EH (cell line): ENCODE measurements around the gene RHOF.
A peak's percentile ranks its signal among the peaks of the same experiment; 100 is the strongest.

Source experiments
- DNase-seq: peaks from one replicate; pipeline ENCODE4 v3.0.0-alpha.2; 2015; ENCODE audit warnings: low read depth

Gene RHOF

DNA sequence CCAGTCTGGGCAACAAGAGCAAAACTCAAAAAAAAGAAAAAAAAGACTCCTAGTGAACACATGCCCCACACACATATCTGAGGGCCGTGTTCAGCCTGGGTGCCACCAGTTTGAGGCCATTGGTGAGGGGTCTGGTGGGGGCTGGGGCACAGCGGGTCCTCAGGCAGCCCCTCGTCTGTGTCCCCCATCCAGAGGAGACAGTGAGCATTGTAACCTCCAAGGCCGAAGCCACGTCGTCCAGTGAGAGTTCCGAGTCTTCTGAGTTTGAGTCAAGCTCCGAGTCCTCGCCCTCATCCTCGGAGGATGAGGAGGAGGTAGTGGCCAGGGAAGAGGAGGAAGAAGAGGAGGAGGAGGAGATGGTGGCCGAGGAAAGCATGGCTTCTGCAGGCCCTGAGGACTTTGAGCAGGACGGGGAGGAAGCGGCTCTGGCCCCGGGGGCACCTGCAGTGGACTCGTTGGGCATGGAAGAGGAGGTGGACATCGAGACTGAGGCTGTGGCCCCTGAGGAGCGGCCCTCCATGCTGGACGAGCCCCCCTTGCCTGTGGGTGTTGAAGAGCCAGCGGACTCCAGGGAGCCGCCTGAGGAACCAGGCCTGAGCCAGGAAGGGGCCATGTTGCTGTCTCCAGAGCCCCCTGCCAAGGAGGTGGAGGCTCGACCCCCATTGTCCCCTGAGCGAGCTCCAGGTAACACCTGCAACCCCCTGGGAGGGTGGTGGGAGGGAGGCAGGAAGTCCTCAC, 25.9 kb upstream of the RHOF start:
- DNase-seq: no peak

DNA sequence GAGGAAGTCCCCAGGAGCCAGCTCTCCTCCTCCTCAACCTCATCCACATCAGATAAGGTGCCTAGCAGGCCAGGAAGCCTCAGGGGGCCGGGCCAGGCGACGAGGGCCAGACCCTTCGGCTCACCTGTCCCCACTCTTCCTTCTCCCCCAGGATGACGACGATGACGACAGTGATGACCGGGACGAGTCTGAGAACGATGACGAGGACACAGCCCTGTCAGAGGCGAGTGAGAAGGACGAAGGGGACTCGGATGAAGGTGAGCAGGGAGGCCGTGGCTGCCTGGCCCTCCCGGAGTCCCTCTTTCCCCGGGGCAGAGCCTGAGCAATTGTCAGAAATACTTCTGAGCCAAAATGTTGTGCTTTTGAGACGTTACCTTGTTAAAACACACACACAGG, 24.2 kb upstream of the RHOF start:
- DNase-seq: no peak

DNA sequence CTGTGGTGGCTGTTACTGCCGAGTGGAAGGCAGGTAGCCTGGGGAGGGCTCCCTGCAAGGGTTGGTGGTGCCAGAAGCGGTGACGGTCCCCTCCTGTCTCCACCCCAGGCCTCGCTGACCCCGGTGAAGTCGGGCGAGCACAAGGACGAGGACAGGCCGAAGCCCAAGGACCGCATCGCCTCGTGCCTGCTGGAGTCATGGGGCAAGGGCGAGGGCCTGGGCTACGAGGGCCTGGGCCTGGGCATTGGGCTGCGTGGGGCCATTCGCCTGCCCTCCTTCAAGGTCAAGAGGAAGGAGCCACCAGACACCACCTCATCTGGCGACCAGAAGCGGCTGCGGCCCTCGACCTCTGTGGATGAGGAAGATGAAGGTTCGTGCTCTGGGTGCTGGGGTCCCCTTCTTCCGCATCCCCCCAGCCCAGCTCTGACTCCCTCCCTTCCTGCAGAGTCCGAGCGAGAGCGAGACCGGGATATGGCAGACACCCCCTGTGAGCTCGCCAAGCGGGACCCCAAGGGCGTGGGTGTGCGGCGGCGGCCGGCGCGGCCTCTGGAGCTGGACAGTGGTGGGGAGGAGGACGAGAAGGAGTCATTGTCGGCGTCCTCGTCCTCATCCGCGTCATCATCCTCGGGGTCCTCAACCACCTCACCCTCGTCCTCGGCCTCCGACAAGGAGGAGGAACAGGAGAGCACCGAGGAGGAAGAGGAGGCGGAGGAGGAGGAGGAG, 23.6 kb upstream of the RHOF start:
- no peak for DNase-seq

DNA sequence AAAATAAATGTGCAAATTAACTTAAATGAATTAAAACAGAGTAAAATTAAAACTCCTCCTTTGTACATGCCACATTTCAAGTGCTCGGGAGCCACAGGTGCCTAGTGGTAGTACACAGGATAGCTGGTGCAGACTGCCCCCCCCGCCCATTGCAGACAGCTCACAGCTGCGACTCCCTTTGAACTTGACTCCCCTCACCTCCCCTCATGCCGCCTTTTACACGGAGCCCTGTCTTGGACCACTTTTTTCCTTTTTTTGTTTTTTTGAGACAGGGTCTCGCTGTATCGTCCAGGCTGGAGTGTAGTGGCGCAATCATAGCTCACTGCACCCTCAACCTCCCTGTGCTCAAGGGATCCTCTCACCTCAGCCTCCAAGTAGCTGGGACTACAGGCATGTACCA, 21.8 kb upstream of the RHOF start:
- no peak for DNase-seq

DNA sequence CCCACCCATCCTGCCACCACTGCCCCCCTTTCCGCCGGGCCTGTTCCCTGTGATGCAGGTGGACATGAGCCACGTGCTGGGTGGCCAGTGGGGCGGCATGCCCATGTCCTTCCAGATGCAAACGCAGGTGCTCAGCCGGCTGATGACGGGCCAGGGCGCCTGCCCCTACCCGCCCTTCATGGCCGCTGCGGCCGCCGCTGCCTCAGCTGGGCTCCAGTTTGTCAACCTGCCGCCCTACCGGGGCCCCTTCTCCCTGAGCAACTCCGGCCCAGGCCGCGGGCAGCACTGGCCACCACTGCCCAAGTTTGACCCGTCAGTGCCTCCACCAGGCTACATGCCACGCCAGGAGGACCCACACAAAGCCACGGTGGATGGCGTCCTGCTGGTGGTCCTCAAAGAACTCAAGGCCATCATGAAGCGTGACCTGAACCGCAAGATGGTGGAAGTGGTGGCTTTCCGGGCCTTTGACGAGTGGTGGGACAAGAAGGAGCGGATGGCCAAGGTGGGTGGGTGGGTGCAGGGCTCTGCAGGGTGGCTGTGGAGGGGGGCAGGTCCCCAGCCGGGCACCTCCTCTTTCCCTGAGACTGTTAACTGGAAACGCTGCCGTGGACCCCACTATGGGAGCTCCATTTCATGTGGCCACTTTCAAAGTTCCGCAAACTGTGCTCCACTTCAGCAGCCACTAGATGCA, 21.1 kb upstream of the RHOF start:
- DNase-seq: no peak

DNA sequence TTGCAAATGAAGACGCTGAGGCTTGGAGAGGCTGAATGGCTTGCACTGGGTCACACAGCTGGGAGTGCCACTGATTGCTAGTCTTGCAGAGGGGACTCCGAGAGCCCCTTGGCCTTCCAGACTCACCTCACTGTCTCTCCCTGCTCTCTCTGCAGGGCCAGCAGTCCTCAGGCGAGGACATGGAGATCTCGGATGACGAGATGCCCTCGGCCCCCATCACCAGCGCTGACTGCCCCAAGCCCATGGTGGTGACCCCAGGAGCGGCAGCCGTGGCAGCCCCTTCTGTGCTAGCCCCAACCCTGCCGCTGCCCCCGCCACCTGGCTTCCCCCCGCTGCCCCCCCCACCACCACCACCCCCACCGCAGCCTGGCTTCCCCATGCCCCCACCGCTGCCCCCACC, 20.5 kb upstream of the RHOF start:
- DNase-seq: no peak

DNA sequence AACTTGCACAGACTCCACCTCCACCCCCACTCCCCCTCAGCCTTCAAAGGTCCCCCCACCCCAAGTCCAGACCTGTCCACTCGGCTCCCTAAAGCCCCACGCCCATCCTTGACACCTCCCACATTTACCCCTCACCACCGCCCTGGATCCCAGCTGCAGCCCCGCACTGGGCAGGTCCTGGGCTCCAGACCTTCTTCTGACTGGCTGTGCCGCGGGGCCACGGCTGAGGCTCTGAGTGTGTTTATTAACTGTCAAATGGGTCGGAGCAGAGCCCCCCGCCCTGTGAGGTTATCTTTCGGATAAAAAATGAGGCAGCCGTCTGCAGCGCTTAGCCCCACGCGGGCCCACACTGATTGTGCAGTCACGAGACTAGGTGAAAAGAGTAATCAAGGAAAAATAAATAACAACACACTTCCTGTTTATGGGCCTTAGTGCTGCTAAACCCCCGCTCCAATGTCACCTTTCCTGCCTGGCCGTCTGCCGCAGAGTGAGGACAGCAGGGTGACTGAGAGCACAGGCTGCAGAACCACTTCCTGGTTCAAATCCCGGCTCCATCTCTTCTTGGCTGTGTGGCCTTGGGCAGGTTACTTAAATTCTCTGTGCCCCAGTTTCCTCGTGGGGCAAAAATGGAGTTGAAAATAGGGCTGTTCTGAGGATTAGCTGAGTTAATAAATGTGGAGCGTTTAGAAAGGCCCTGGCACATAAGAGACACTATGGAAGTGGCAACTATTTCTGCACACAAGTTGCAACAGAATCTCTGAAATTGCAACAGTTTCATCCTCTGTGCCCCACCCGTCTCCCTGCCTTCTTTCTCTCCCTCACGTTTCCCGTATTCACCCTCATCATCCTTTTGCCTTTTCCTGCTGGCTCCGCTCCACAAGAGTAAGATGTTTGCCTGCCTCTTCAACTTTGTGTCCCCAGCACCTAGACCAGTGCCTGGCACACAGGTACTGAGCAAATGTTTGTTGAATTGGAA, 19.7 kb upstream of the RHOF start:
- no peak for DNase-seq

DNA sequence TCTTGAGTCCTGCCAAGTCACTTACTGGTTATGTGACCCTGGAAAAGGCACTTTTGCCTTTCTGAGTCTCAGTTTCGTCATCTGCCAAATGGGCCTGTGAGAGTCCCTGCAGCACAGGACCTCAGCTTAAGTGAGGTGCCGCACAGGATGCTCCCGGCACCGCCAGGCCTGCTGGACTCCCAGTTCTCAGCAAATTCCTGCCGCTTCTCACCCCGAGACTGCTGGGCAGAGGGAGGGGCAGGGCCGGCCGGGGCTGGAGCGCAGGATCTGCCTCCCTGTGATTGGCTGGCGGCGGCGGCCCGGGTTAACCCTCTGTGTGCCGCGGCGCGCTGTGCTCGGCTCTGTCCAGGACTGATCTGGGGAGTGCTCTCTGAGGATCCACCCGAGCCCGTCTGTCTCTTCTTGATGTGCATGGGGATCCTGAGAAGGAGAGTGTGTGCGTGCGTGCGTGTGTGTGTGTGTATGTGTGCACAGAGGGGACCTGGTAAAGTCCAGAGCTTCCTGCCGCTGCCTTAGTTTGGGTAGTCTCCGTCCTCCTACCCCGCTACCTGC, 18.9 kb upstream of the RHOF start:
- peak; percentile 85 for DNase-seq

DNA sequence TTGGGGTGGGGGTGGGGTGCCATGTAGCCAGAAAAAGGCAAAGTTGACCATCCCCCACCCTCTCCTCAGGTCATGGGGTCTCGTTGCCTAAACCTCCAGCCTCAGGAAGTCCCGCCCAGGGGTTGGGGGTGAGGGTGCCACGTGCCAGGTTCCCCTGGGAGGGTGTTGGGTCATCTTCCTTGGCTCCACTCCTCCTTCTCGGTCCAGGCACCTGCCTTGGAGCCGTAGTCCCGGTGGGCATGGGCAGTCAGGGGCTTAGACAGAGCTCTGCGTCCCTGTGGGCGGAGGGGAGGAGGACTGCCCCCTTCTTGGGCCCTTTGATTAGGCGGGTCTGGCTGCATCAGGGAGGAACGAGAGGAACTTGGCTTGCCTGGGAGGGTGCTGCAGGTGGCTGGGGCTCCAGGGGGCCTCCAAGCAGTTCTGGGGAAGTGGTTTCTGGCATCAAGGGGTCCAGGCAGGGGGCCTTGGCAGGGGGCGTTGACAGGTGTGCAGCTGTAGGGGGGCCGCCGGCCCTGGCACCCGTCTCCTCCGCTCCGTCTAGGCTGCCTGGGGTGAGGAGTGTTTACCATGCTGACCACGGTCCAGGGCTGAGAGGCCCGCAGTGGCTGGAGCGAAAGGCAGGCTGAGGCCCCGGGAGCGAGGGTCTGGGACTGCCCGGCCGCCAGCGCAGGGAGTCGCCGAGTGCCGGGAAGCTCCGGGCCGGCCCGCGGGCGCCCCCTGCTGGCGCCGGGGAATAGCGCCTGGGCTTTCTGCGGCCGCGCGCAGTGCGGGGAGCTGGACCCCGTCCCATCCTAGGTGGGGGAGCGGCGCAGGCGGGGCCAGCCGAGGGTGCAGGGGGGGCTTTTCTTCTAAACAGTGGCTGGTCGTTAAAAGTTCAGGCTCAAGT, 18.2 kb upstream of the RHOF start:
- DNase-seq: peak; percentile 77

DNA sequence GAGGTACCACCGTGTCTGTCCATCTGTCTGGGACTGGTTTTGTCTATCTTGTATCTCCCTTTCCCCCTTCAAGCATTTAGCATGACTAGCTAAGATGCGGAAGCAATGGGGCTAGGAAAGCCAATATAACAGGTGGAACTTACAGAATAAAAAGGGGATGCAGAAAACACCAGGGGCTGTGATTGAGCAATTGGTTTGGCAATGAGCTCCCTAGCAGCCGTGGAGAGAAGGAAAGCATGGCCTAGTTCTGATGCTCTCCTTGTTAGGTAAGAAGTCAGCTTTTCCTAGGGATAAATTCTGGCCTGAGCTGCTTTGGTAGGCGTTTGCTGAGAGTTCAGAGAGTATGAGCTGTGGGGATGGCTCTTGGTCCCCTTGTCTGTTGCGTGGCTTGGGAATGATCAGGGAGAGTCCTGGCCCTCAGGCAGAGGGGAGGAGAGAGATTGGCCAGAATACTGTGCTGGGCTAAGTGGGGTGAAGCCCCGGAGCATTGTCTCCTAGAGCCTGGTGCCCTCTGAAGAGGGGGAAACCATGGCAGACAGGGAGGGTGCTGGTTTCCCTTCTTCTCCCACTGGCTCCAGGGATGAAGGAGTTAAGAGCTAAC, 17.4 kb upstream of the RHOF start:
- DNase-seq: no peak

DNA sequence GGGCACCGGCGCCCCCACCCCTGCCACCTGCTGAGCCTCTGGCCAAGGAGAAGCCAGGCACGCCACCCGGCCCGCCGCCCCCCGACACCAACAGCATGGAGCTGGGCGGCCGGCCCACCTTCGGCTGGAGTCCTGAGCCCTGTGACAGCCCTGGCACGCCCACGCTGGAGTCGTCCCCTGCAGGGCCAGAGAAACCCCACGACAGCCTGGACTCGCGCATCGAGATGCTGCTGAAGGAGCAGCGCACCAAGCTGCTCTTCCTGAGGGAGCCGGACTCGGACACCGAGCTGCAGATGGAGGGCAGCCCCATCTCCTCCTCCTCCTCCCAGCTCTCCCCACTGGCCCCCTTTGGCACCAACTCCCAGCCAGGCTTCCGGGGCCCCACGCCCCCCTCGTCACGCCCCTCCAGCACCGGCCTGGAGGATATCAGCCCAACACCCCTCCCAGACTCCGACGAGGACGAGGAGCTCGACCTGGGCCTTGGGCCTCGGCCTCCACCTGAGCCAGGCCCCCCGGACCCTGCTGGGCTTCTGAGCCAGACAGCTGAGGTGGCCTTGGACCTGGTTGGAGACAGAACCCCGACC, 16.8 kb upstream of the RHOF start:
- DNase-seq: no peak

DNA sequence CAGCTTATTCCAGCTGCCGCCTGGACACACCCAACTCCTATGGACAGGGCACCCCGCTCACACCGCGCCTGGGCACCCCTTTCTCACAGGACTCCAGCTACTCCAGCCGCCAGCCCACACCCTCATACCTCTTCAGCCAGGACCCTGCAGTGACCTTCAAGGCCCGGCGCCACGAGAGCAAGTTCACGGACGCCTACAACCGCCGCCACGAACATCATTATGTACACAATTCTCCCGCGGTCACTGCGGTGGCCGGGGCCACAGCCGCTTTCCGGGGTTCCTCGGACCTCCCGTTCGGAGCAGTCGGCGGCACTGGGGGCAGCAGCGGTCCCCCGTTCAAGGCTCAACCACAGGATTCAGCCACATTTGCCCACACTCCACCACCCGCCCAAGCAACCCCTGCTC, 16.2 kb upstream of the RHOF start:
- no peak for DNase-seq

DNA sequence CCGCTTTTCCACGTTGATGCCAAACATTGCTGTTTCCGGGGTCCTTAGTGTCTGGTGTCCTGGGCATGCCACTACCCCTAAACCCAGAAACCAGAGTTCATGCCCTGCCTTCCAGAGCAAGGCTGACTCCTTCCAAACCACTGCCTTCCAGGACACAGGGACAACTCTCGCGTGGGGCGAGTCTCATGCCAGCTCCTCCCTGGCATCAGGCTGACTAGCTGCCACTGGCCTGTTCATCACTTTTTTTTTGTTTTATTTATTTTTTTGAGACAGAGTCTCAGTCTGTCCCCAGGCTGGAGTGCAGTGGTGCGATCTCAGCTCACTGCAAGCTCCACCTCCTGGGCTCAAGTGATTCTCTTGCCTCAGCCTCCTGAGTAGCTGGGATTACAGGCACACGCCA, 15.1 kb upstream of the RHOF start:
- DNase-seq: no peak

DNA sequence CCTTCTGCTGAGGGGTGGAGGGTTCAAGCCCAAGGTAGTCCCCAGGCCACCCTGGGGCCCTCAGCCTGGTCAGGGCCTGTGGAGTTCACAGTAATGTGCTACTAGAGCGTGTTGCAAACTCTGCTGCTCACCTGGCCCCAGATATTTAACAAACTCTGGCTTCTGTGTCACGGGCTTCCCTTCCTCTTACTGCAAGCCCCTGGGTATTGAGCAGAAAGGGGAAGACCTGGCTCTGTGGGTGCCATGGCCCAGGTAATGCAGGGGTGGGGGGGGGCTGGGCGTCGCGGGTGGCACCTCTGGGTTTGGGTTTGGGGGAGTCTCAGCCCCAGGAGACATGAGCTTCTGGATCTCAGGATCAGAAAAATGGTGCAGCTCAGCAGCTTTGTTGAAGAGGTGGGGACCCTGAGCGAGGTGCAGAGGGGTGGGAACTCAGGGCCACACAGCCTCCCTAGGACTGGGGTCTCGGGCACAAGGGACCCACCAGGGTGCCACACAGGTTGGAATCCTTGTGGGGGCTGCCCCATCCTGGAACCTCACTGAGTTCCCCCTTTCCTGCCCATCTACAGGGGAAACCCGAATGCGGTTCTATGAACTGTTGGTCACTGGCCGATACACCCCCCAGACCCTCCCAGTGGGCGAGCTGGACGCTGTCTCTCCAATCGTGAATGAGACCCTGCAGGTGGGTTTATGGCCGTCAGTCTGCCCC, 14.3 kb upstream of the RHOF start:
- no peak for DNase-seq

DNA sequence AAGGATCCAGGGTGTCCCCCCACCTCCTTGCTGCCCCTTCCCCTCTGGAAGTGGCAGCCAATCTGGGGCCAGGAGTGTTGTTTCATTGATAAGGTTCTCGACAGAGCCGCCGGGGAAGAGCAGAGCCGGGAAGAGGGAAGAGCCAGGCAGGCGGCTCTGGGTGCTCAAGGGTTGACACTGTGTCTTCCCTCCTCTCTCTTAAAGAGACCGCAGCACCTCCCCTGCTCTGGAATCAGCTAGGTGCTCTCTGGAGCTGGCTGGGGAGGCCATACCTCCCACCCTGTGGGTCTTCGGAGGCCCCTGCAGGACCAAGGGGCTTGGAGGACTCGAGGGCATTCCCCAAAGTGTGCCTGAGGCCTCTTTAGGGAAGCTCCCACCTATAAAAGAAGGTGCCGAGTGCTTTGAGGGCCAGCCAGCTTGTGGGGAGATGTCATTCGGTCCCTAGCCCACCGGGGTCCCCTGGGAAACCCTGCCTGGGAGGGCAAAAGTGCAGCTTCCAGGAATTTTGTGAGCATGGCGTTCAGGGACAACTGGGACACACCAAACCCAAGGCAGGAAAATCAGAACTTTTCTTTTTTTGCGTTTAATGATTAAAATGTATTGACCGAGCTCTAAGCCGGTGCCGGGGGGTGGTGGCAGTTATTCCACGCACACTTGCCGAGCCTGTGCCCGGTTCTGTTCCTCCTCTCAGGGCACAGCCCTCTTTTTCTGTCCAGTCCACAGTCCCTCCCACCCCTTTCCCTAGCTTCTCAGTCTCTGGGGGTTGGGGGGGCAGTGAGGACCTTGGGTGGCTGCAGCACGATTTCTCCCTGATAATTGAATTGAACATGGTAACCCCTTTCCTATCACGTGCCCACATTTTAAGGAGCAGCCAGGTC, 13.3 kb upstream of the RHOF start:
- peak; percentile 57 for DNase-seq

DNA sequence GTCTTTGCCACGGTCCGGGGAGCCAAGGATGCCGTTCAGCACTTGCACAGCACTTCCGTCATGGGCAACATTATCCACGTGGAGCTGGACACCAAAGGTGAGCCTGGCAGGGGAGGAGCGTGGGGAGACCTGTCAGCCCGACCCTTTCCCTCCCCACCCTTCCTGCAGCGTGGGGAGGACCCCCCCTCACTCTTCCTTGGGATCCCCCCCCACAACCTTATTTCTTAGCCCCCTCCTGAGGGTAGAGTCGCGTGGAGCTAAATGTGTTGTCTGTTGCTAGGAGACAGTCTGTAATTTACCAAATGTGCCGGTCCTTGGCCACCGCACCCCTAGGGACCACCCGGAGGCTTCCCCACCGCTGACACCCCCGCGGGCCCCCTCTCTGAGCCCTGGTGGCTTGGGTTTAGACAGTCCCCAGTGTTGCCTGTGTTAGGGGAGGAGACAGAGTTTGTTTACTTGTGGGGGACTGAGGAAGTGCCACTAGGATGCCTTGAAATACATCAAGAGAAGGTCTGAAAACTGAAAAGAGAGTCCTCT, 12.6 kb upstream of the RHOF start:
- DNase-seq: no peak

DNA sequence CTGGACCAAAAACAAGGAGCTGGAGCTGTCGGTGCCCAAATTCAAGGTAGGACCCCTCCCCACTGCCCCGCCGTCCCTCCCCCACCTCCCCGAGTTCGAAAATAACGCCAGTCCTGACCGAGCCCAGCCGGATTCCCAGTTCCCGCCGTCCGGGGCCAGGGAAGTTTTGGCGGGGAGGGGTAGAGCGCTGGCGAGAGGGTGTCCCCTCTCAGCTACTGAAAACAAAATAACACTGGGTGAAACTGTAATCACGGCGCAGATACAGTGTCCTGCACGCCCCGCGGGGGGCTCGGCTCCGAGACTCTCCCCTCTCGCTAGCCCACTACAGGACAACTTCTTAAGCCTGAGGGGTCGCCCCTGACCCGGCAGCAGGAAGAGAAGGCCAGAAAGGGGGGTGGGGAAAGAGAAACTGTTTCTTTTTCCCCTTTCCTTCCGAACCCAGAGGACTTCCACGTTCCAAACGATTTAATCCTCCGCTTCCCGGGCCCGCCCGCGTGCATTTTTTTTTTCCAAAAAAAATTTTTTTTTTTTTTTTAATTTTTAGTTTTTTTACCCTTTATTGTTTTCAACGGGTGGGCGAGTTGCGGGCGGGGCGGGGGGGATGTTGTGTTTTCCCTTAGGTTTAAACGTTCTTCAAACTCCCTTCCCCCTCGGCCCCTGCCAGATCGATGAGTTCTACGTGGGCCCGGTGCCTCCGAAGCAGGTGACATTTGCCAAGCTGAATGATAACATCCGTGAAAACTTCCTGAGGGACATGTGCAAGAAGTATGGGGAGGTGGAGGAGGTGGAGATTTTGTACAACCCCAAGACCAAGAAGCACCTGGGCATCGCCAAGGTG, 11.9 kb upstream of the RHOF start:
- DNase-seq: peak; percentile 39
